HCT116 (cell line): ENCODE data around the gene PRKAA1. TPM values are rescaled to one million over a fixed set of nuclear protein-coding genes. Genes with fewer than 3 reads are reported as not detected.
"Not testable (repeated sequence)": the region's sequence is repeated elsewhere in the genome, so short reads cannot be mapped to it uniquely, and the experiment has no call there.

Experiments
- ATAC-seq: fragments of 200-7000 bp; cut with Tn5 transposase; 2 replicates; pipeline ENCODE4 v1.9.1; 2020; ENCODE audit warnings: mild to moderate bottlenecking, moderate library complexity
- BruUV-seq: library from RNA; stranded (reverse); fragments of 400-500 nt; replicated peaks from 2 replicates; lab custom pipeline; 2021; lab: Mats Ljungman, UMichigan
- CTCF ChIA-PET: fragments of 300-600 bp; sonication (Branson Sonifier 250); formaldehyde crosslinking; loops from one replicate; lab custom pipeline; 2021; ENCODE audit warnings: antibody characterized with exemption; lab: Charles Lee
- POLR2A ChIA-PET: fragments of 300-600, 350-600 bp; sonication (Branson Sonifier 250); formaldehyde crosslinking; loops from one replicate; lab custom pipeline; 2021; ENCODE audit warnings: antibody characterized with exemption; lab: Charles Lee
- RAD21 ChIA-PET, 2 experiments: fragments of 300-600 bp; sonication (Branson Sonifier 250); formaldehyde crosslinking; loops; one replicate each; lab custom pipeline; 2023; ENCODE audit warnings: low total read pairs in 2 of 2; ENCODE audit not compliant: uncharacterized antibody in 2 of 2, unreplicated experiment in 2 of 2, low non-redundant PET in 1 of 2; lab: Charles Lee
- DNase-seq: peaks from one replicate; pipeline ENCODE4 v3.0.0-alpha.2; 2010; ENCODE audit warnings: low read depth, low spot score
- H2AFZ ChIP-seq: fragments of 200-600 bp; shearing (Covaris generic), sonication (generic); 2 replicates; pipeline ENCODE4 v1.6.1; 2017; ENCODE audit warnings: low read depth, mixed run types, mixed read lengths, antibody characterized with exemption, low read length; ENCODE audit not compliant: poor library complexity, severe bottlenecking
- H3K27ac ChIP-seq: 2 replicates; pipeline ENCODE4 v1.5.1; 2012; ENCODE audit warnings: low read depth, low read length
- H3K27me3 ChIP-seq: fragments of 200-600 bp; sonication (generic); 2 replicates; pipeline ENCODE4 v1.6.1; 2016; ENCODE audit warnings: mixed run types, low read length, mixed read lengths; ENCODE audit not compliant: insufficient read depth
- H3K36me3 ChIP-seq, 2 experiments: fragments of 200-500 bp in 1 of 2; fragments of 200-600 bp in 1 of 2; sonication (Bioruptor generic) in 1 of 2; sonication (generic) in 1 of 2; 2 replicates each; pipeline versions ENCODE4 v1.5.1 to v1.6.1; 2014 to 2016; ENCODE audit warnings: low read length in 2 of 2, inconsistent platforms in 1 of 2, mixed read lengths in 1 of 2, mixed run types in 1 of 2; ENCODE audit not compliant: insufficient read depth in 2 of 2, control insufficient read depth in 1 of 2
- H3K4me1 ChIP-seq, 2 experiments: fragments of 200-600 bp in 1 of 2; sonication (generic) in 1 of 2; 2 replicates each; pipeline versions ENCODE4 v1.5.1 to v1.6.1; 2012 to 2017; ENCODE audit warnings: low read length in 2 of 2, inconsistent platforms in 1 of 2, mild to moderate bottlenecking in 1 of 2, mixed read lengths in 1 of 2, mixed run types in 1 of 2, moderate library complexity in 1 of 2; ENCODE audit not compliant: insufficient read depth in 2 of 2, control insufficient read depth in 1 of 2
- H3K4me2 ChIP-seq: fragments of 200-600 bp; sonication (generic); 2 replicates; pipeline ENCODE4 v1.6.1; 2017; ENCODE audit warnings: mixed run types, low read length, mixed read lengths
- H3K4me3 ChIP-seq, 2 experiments: fragments of 200-600 bp in 1 of 2; sonication (generic) in 1 of 2; replicated peaks in 1 of 2; 2 replicates each; pipeline ENCODE4 v1.5.1; 2011 to 2016; ENCODE audit warnings: low read length in 2 of 2, control low read depth in 1 of 2, low read depth in 1 of 2, mild to moderate bottlenecking in 1 of 2, mixed read lengths in 1 of 2, mixed run types in 1 of 2
- H3K79me2 ChIP-seq: fragments of 200-600 bp; sonication (generic); 2 replicates; pipeline ENCODE4 v1.6.1; 2017; ENCODE audit warnings: mild to moderate bottlenecking, mixed run types, low read length, moderate library complexity, mixed read lengths; ENCODE audit not compliant: insufficient read depth
- H3K9ac ChIP-seq: fragments of 200-600 bp; sonication (generic); 2 replicates; pipeline ENCODE4 v1.6.1; 2016; ENCODE audit warnings: low read length, mixed read lengths
- H3K9me2 ChIP-seq: fragments of 200-600 bp; sonication (generic), shearing (Covaris generic); 2 replicates; pipeline ENCODE4 v1.6.1; 2017; ENCODE audit warnings: mixed run types, mild to moderate bottlenecking, moderate library complexity; ENCODE audit not compliant: insufficient read depth
- H3K9me3 ChIP-seq, 2 experiments: fragments of 200-500 bp in 1 of 2; fragments of 200-600 bp in 1 of 2; sonication (Bioruptor generic) in 1 of 2; sonication (generic) in 1 of 2; 2 replicates each; pipeline ENCODE4 v1.6.1; 2014 to 2017; ENCODE audit warnings: low read length in 2 of 2, mixed read lengths in 2 of 2, inconsistent platforms in 1 of 2, low read depth in 1 of 2, mild to moderate bottlenecking in 1 of 2, mixed run types in 1 of 2, moderate library complexity in 1 of 2; ENCODE audit not compliant: control insufficient read depth in 1 of 2, insufficient read depth in 1 of 2
- H4K20me1 ChIP-seq: fragments of 200-600 bp; sonication (generic), shearing (Covaris generic); 2 replicates; pipeline ENCODE4 v1.6.1; 2017; ENCODE audit warnings: mixed run types, mild to moderate bottlenecking, moderate library complexity; ENCODE audit not compliant: insufficient read depth
- EGR1 ChIP-seq: IDR thresholded peaks from 2 replicates; pipeline ENCODE4 v1.6.1; 2012; ENCODE audit warnings: low read depth
- ELF1 ChIP-seq: IDR thresholded peaks from 2 replicates; pipeline ENCODE4 v1.6.1; 2012; ENCODE audit warnings: low read depth, borderline replicate concordance
- EZH2 ChIP-seq: fragments of 200-600 bp; sonication (generic); IDR thresholded peaks from 2 replicates; pipeline ENCODE4 v1.6.1; 2017; ENCODE audit warnings: antibody characterized with exemption, mixed run types
- JUND ChIP-seq: IDR thresholded peaks from 2 replicates; pipeline ENCODE4 v1.6.1; 2012
- POLR2A ChIP-seq: IDR thresholded peaks from 2 replicates; pipeline ENCODE4 v1.7.0; 2011; ENCODE audit warnings: borderline replicate concordance; ENCODE audit not compliant: insufficient read depth, insufficient read length; ENCODE audit errors: extremely low read depth
- POLR2AphosphoS5 ChIP-seq: IDR thresholded peaks from 2 replicates; pipeline ENCODE4 v1.6.1; 2011; ENCODE audit warnings: mild to moderate bottlenecking, low read depth, low read length, moderate library complexity
- RAD21 ChIP-seq: IDR thresholded peaks from 2 replicates; pipeline ENCODE4 v1.6.1; 2012; ENCODE audit warnings: low read depth, mild to moderate bottlenecking
- SIN3A ChIP-seq: IDR thresholded peaks from 2 replicates; pipeline ENCODE4 v1.6.1; 2012; ENCODE audit warnings: low read depth
- SRF ChIP-seq: IDR thresholded peaks from 2 replicates; pipeline ENCODE4 v1.6.1; 2012; ENCODE audit warnings: low read depth
- TCF7L2 ChIP-seq: IDR thresholded peaks from 2 replicates; pipeline ENCODE4 v1.7.0; 2011; ENCODE audit warnings: borderline replicate concordance, inconsistent platforms; ENCODE audit not compliant: insufficient read depth, insufficient read length; ENCODE audit errors: extremely low read depth
- YY1 ChIP-seq: IDR thresholded peaks from 2 replicates; pipeline ENCODE4 v1.6.1; 2011; ENCODE audit warnings: low read length, low read depth, moderate library complexity, mild to moderate bottlenecking; ENCODE audit not compliant: insufficient replicate concordance; ENCODE audit errors: extremely low read depth
- intact Hi-C: fragments of 100-400 bp; cut with micrococcal nuclease; formaldehyde crosslinking; loops from 2 replicates; pipeline ENCODE4 v1.10.0; 2022
- total RNA-seq: library from RNA; stranded (reverse); gene quantifications from one replicate; pipeline ENCODE4 v1.2.1, GENCODE V29; 2021; ENCODE audit not compliant: unreplicated experiment
- TF ChIP-seq, protein P1 (sequence below): IDR thresholded peaks from 2 replicates; pipeline ENCODE4 v1.6.1; 2012
- TF ChIP-seq, protein P2 (sequence below): IDR thresholded peaks from 2 replicates; pipeline ENCODE4 v1.6.1; 2012; ENCODE audit warnings: low read depth

The PRKAA1 gene
- total RNA-seq, 1 experiment from 2014 or later, result 53.5 TPM

DNA sequence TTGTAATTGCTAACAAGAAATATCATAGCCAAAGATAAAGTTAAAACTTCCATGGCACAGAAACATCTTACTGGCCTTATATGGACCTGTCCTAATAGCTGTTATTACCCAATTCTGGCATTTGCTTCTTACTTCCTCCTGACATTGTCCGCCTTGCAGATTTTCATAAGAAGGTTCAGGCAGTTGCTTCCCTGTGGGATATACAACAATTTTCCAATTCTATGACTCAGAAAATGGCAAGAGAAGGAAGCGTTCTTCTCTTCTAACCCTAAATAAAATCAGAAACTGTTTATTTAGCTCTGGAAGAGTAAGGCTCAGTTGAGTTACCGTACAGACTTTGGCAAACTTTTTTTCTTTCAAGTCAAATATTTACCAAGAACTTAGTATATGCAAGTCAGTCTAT is 1.7 kb downstream of the PRKAA1 start:
- Histone ChIP-seq H3K36me3 (no peaks in the 10 kb centered on the region; a peak in 1 of 4 replicates), H3K9me3 (no peaks in the 10 kb centered on the region), H3K4me2 (peak overlapping the region; percentile 91)
- intact Hi-C loops, result no loop called here
- TF ChIP-seq POLR2A (no peak), EZH2 (no peak), EGR1 (no peak), ELF1 (no peak), RAD21 (no peak), POLR2AphosphoS5 (no peak), SRF (no peak), JUND (no peak), TCF7L2 (no peak), YY1 (no peak), SIN3A (no peak)
- TF ChIP-seq, protein P1, sequence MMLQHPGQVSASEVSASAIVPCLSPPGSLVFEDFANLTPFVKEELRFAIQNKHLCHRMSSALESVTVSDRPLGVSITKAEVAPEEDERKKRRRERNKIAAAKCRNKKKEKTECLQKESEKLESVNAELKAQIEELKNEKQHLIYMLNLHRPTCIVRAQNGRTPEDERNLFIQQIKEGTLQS, result no peak
- TF ChIP-seq, protein P2, sequence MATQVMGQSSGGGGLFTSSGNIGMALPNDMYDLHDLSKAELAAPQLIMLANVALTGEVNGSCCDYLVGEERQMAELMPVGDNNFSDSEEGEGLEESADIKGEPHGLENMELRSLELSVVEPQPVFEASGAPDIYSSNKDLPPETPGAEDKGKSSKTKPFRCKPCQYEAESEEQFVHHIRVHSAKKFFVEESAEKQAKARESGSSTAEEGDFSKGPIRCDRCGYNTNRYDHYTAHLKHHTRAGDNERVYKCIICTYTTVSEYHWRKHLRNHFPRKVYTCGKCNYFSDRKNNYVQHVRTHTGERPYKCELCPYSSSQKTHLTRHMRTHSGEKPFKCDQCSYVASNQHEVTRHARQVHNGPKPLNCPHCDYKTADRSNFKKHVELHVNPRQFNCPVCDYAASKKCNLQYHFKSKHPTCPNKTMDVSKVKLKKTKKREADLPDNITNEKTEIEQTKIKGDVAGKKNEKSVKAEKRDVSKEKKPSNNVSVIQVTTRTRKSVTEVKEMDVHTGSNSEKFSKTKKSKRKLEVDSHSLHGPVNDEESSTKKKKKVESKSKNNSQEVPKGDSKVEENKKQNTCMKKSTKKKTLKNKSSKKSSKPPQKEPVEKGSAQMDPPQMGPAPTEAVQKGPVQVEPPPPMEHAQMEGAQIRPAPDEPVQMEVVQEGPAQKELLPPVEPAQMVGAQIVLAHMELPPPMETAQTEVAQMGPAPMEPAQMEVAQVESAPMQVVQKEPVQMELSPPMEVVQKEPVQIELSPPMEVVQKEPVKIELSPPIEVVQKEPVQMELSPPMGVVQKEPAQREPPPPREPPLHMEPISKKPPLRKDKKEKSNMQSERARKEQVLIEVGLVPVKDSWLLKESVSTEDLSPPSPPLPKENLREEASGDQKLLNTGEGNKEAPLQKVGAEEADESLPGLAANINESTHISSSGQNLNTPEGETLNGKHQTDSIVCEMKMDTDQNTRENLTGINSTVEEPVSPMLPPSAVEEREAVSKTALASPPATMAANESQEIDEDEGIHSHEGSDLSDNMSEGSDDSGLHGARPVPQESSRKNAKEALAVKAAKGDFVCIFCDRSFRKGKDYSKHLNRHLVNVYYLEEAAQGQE, result no peak
- TF ChIP-seq, all 23 proteins: peak for 0
- ATAC-seq, result no peak
- POLR2A ChIA-PET, result no interaction called here
- Histone ChIP-seq H3K27me3 (no peaks in the 10 kb centered on the region), H3K79me2 (peaks cover 62% of the 10 kb centered on the region), H3K9ac (peak overlapping the region; percentile 81), H4K20me1 (peaks cover 8% of the 10 kb centered on the region; the same call in 1 of the 2 replicates), H3K4me1 (peaks cover 15 to 18% of the 10 kb centered on the region in 2 experiments), H3K9me2 (no peaks in the 10 kb centered on the region), H2AFZ (no peak overlapping the region), H3K4me3 (peak overlapping the region; percentile 82 to 87), H3K27ac (peak overlapping the region; percentile 90; the same call in 1 of the 2 replicates)
- no peak for DNase-seq
- no TSS peak for BruUV-seq
- RAD21 ChIA-PET, result no interaction called here
- CTCF ChIA-PET, result no interaction called here

DNA sequence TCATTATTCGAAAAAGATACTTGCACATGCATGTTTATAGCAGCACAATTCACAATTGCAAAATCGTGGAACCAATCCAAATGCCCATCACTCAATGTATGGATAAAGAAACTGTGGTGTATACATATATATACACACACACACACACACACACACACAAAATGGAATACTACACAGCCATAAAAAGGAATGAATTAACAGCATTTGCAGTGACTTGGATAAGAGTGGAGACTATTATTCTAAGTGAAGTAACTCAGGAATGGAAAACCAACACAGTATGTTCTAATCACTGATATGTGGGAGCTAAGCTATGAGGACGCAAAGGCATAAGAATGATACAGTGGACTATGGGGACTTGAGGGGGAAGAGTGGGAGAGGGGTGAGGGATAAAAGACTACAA is 3.3 kb downstream of the PRKAA1 start:
- POLR2A ChIA-PET, H3K27me3 ChIP-seq, H3K9me2 ChIP-seq, DNase-seq, H3K9me3 ChIP-seq, BruUV-seq, H3K4me3 ChIP-seq, H3K27ac ChIP-seq, H2AFZ ChIP-seq, intact Hi-C loops, H3K4me2 ChIP-seq, H3K9ac ChIP-seq, ATAC-seq, H3K36me3 ChIP-seq, CTCF ChIA-PET, RAD21 ChIA-PET: not testable (repeated sequence)
- peaks cover 78% of the 10 kb centered on the region for H3K79me2 ChIP-seq
- H3K4me1 ChIP-seq, result peaks cover 15 to 18% of the 10 kb centered on the region in 2 experiments
- peaks cover 12% of the 10 kb centered on the region; the same call in 1 of the 2 replicates for H4K20me1 ChIP-seq
